Cardiac fibroblast (primary cell): ENCODE data around the gene TBL1X.

Experiments used
- DNase-seq, 2 donors: peaks; one replicate each; pipeline versions ENCODE4 v3.0.0 to v3.0.0-alpha.2; 2010; ENCODE audit warnings: low read depth in 2 of 2
- H3K4me3 ChIP-seq, 2 donors: replicated peaks in 1 of 2; 1 replicate in 1 of 2; 2 replicates in 1 of 2; pipeline ENCODE4 v1.5.1; 2011; ENCODE audit warnings: low read depth in 2 of 2, low read length in 2 of 2, mild to moderate bottlenecking in 2 of 2, moderate library complexity in 1 of 2
- CTCF ChIP-seq: IDR thresholded peaks from one replicate; pipeline ENCODE4 v1.5.1; 2011; ENCODE audit warnings: low read depth, mild to moderate bottlenecking, low read length, inconsistent platforms

Gene TBL1X

GRCh38 chrX:9770319-9770718 is 305.5 kb downstream of the TBL1X start:
- peak in 1 of 2 donors; percentile 46 for DNase-seq
- H3K4me3 ChIP-seq: no peak overlapping the region
- TF ChIP-seq CTCF: no peak

- H3K4me3 ChIP-seq: no peak overlapping the region
- DNase-seq: no peak
- no peak for TF ChIP-seq CTCF
Measured at GRCh38 chrX:9772943-9773342, 308.1 kb downstream of the TBL1X start.

DNA sequence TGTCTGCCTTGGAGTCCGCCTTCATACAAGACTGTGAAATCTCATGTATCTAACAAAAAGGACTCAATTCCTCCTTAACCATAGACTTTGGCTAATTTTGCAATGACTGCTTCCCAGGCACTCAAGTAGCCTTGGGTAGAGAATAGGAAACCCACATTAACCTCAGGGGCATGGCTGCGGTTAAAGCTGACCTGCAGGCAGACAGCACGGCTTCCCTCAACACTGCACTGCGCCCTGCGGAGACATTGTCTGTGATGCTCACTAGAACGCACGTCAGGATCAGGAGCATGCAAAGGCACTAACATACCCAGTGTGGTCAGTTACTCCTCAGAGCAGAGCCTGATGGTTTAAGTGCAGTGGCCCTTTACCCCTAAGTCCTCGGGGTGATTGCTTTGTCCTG is 311.1 kb downstream of the TBL1X start:
- no peak for TF ChIP-seq CTCF
- no peak for DNase-seq

GRCh38 chrX:9781941-9782340 is 317.1 kb downstream of the TBL1X start:
- no peak overlapping the region for H3K4me3 ChIP-seq
- DNase-seq: no peak
- no peak for TF ChIP-seq CTCF

More for the DNA sequence above, 311.1 kb downstream of the TBL1X start:
- no peak overlapping the region for H3K4me3 ChIP-seq

DNA sequence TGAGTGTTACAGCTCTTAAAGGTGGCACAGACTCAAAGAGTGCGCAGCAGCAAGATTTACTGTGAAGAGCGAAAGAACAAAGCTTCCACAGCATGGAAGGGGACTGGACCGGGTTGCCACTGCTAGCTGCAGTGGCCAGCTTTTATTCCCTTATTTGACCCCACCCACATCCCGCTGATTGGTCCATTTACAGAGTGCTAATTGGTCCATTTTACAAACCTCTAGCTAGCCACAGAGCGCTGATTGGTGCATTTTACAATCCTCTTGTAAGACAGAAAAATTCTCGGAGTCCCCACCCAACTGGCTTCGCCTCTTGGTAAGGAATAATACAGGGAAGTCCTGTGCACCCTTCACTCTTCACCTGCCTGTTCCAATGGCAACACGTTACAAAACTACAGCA is 319.5 kb downstream of the TBL1X start:
- H3K4me3 ChIP-seq: no peak overlapping the region
- no peak for DNase-seq
- TF ChIP-seq CTCF: no peak

GRCh38 chrX:9785254-9785943 is 320.5 kb downstream of the TBL1X start:
- DNase-seq: no peak
- H3K4me3 ChIP-seq: peak overlapping the region in 1 of 2 donors; percentile 41
- no peak for TF ChIP-seq CTCF
